Caco-2 (cell line): ENCODE data around the gene RALGPS1. TPM values are rescaled to one million over a fixed set of nuclear protein-coding genes. Genes with fewer than 3 reads are reported as not detected.

Experiments used
- BruUV-seq: library from RNA; stranded (reverse); fragments of 400-500 nt; replicated peaks from 2 replicates; lab custom pipeline; 2021; lab: Mats Ljungman, UMichigan
- CTCF ChIA-PET: fragments of 300-600 bp; sonication (Branson Sonifier 250); formaldehyde crosslinking; loops from one replicate; lab custom pipeline; 2022; ENCODE audit warnings: antibody characterized with exemption; lab: Charles Lee
- POLR2A ChIA-PET: fragments of 300-600 bp; sonication (Branson Sonifier 250); formaldehyde crosslinking; loops from one replicate; lab custom pipeline; 2022; ENCODE audit warnings: antibody characterized with exemption; lab: Charles Lee
- DNase-seq, 2 experiments: peaks; one replicate each; pipeline versions ENCODE4 v3.0.0 to v3.0.0-alpha.2; 2020 to 2022
- H3K27me3 ChIP-seq: replicated peaks from 2 replicates; pipeline ENCODE4 v1.6.0; 2011; ENCODE audit warnings: low read length; ENCODE audit not compliant: control insufficient read depth, insufficient read depth
- H3K36me3 ChIP-seq: 2 replicates; pipeline ENCODE4 v1.5.1; 2011; ENCODE audit warnings: low read length; ENCODE audit not compliant: control insufficient read depth, insufficient read depth
- H3K4me1 ChIP-seq: fragments of 250-450 bp; sonication (Bioruptor Pico); 2 replicates; pipeline ENCODE4 v1.5.1; 2020; ENCODE audit warnings: mild to moderate bottlenecking
- H3K4me3 ChIP-seq: 2 replicates; pipeline ENCODE4 v1.5.1; 2011; ENCODE audit warnings: low read depth, mild to moderate bottlenecking, control low read depth, low read length
- H3K9me3 ChIP-seq: fragments of 250-450 bp; sonication (Bioruptor Pico); 2 replicates; pipeline ENCODE4 v1.5.1; 2020; ENCODE audit warnings: mild to moderate bottlenecking, moderate library complexity
- H3K27ac Mint-ChIP-seq: one replicate; pipeline ENCODE4 v1.8.0; 2022; ENCODE audit warnings: mixed read lengths; ENCODE audit not compliant: unreplicated experiment
- H3K27me3 Mint-ChIP-seq: one replicate; pipeline ENCODE4 v1.8.0; 2022; ENCODE audit warnings: mixed read lengths; ENCODE audit not compliant: insufficient read depth, unreplicated experiment
- H3K36me3 Mint-ChIP-seq: one replicate; pipeline ENCODE4 v1.8.0; 2022; ENCODE audit warnings: mild to moderate bottlenecking, mixed read lengths; ENCODE audit not compliant: insufficient read depth, unreplicated experiment
- H3K4me1 Mint-ChIP-seq: one replicate; pipeline ENCODE4 v1.8.0; 2022; ENCODE audit warnings: low read depth, mixed read lengths; ENCODE audit not compliant: unreplicated experiment
- H3K4me3 Mint-ChIP-seq: one replicate; pipeline ENCODE4 v1.8.0; 2022; ENCODE audit warnings: mild to moderate bottlenecking, moderate library complexity, mixed read lengths; ENCODE audit not compliant: unreplicated experiment
- H3K9me3 Mint-ChIP-seq: one replicate; pipeline ENCODE4 v1.8.0; 2022; ENCODE audit warnings: mixed read lengths; ENCODE audit not compliant: unreplicated experiment
- intact Hi-C: fragments of 100-400 bp; cut with micrococcal nuclease; formaldehyde crosslinking; loops from one replicate; pipeline ENCODE4 v1.10.0; 2022; ENCODE audit not compliant: unreplicated experiment
- total RNA-seq: library from RNA; stranded (reverse); gene quantifications from 2 replicates; pipeline ENCODE4 v1.2.3, GENCODE V29; 2022
- TF ChIP-seq, protein P1 (sequence below), 2 experiments: fragments of 200-600 bp in 1 of 2; IDR thresholded peaks; 1 replicate in 1 of 2; 2 replicates in 1 of 2; pipeline versions ENCODE4 v1.5.1 to v1.8.0; 2011 to 2022; ENCODE audit warnings: antibody characterized with exemption in 1 of 2, control low read depth in 1 of 2, inconsistent platforms in 1 of 2, low read depth in 1 of 2, low read length in 1 of 2, mild to moderate bottlenecking in 1 of 2, moderate library complexity in 1 of 2; ENCODE audit not compliant: insufficient read depth in 1 of 2, severe bottlenecking in 1 of 2, unreplicated experiment in 1 of 2

Gene RALGPS1
- total RNA-seq, 1 experiment from 2014 or later, result 41.5 TPM

DNA sequence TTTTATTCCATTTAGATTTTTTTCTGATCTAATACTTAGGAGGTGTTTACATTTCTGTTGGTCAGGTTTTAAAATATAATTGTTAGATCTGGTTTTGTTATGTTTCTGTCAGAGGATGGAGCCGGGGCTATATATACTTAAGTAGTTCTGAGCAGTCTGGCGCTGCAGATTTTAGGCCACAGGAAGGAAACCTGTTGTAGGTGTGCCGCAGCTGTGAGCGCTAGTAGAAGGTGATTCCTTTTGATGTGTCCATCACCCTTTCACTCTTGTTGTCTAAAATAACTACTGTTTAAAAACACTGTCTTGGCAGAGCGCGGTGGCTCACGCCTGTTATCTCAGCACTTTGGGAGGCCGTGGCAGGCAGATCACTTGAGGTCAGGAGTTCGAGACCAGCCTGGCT, 37.2 kb upstream of the RALGPS1 start:
- Mint-ChIP-seq H3K9me3 (no peaks in the 10 kb centered on the region), H3K27me3 (no peaks in the 10 kb centered on the region), H3K36me3 (peaks cover 29% of the 10 kb centered on the region), H3K4me3 (no peak overlapping the region), H3K4me1 (peaks cover 19% of the 10 kb centered on the region), H3K27ac (no peak overlapping the region)
- Histone ChIP-seq H3K4me1 (peaks cover 8% of the 10 kb centered on the region), H3K9me3 (no peaks in the 10 kb centered on the region), H3K27me3 (no peaks in the 10 kb centered on the region), H3K4me3 (no peak overlapping the region), H3K36me3 (no peaks in the 10 kb centered on the region; the same call in 1 of the 2 replicates)
- BruUV-seq, result no TSS peak
- CTCF ChIA-PET, result no interaction called here
- intact Hi-C loops, result no loop called here
- TF ChIP-seq, protein P1, sequence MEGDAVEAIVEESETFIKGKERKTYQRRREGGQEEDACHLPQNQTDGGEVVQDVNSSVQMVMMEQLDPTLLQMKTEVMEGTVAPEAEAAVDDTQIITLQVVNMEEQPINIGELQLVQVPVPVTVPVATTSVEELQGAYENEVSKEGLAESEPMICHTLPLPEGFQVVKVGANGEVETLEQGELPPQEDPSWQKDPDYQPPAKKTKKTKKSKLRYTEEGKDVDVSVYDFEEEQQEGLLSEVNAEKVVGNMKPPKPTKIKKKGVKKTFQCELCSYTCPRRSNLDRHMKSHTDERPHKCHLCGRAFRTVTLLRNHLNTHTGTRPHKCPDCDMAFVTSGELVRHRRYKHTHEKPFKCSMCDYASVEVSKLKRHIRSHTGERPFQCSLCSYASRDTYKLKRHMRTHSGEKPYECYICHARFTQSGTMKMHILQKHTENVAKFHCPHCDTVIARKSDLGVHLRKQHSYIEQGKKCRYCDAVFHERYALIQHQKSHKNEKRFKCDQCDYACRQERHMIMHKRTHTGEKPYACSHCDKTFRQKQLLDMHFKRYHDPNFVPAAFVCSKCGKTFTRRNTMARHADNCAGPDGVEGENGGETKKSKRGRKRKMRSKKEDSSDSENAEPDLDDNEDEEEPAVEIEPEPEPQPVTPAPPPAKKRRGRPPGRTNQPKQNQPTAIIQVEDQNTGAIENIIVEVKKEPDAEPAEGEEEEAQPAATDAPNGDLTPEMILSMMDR (IDR thresholded peaks at IDR 0.05; ENCODE audit: insufficient read depth in 1 of 2, low read depth in 1 of 2, low read length in 1 of 2, severe bottlenecking in 1 of 2, unreplicated experiment in 1 of 2), result no peak
- POLR2A ChIA-PET, result no interaction called here
- no peak for DNase-seq

DNA sequence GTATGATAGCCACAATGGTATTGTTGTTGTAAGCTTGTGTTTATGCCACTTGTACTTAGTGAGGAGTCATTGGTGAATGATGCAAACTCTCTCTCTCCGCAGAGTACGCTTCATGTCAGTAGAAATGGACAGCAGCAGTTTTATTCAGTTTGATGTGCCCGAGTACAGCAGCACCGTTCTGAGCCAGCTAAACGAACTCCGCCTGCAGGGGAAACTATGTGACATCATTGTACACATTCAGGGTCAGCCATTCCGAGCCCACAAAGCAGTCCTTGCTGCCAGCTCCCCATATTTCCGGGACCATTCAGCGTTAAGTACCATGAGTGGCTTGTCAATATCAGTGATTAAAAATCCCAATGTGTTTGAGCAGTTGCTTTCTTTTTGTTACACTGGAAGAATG, 35.3 kb upstream of the RALGPS1 start:
- H3K4me3 ChIP-seq, result no peak overlapping the region
- Mint-ChIP-seq H3K9me3 (no peaks in the 10 kb centered on the region), H3K4me1 (peaks cover 18% of the 10 kb centered on the region), H3K27ac (no peak overlapping the region), H3K27me3 (no peaks in the 10 kb centered on the region), H3K4me3 (no peak overlapping the region), H3K36me3 (peaks cover 36% of the 10 kb centered on the region)
- H3K36me3 ChIP-seq, result no peaks in the 10 kb centered on the region; the same call in 1 of the 2 replicates
- CTCF ChIA-PET, result interaction anchor here (0.7 kb wide), 1 partner anchor 35 kb away, joined by 3 read pairs; the partner anchor contains the start of gene RALGPS1
- 0 out of 2 replicates have a peak, but pooled peaks cover under 1% of the 10 kb centered on the region for H3K4me1 ChIP-seq
- TF ChIP-seq, protein P1 (IDR thresholded peaks at IDR 0.05; ENCODE audit: insufficient read depth in 1 of 2, low read depth in 1 of 2, low read length in 1 of 2, severe bottlenecking in 1 of 2, unreplicated experiment in 1 of 2), result no peak
- POLR2A ChIA-PET, result no interaction called here
- no peaks in the 10 kb centered on the region for H3K9me3 ChIP-seq
- no TSS peak for BruUV-seq
- no peaks in the 10 kb centered on the region for H3K27me3 ChIP-seq
- no peak for DNase-seq
- intact Hi-C loops, result no loop called here

DNA sequence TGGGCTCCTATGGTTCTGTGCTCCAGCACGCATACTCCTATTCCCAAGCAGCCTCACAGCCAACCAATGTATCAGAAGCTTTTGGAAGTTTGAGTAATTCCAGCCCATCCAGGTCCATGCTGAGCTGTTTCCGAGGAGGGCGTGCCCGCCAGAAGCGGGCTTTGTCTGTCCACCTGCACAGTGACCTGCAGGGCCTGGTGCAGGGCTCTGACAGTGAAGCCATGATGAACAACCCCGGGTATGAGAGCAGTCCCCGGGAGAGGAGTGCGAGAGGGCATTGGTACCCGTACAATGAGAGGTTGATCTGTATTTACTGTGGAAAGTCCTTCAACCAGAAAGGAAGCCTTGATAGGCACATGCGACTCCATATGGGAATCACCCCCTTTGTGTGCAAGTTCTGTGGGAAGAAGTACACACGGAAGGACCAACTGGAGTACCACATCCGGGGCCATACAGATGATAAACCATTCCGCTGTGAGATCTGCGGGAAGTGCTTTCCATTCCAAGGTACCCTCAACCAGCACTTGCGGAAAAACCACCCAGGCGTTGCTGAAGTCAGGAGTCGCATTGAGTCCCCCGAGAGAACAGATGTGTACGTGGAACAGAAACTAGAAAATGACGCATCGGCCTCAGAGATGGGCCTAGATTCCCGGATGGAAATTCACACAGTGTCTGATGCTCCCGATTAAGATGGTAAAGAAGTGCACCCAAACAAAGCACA, 34.2 kb upstream of the RALGPS1 start:
- ChIA-PET CTCF (no interaction called here), POLR2A (no interaction called here)
- no TSS peak for BruUV-seq
- no peaks in the 10 kb centered on the region; the same call in 1 of the 2 replicates for H3K36me3 ChIP-seq
- TF ChIP-seq, protein P1 (IDR thresholded peaks at IDR 0.05; ENCODE audit: insufficient read depth in 1 of 2, low read depth in 1 of 2, low read length in 1 of 2, severe bottlenecking in 1 of 2, unreplicated experiment in 1 of 2), result no peak
- Mint-ChIP-seq H3K36me3 (peaks cover 36% of the 10 kb centered on the region), H3K9me3 (no peaks in the 10 kb centered on the region), H3K4me1 (peaks cover 12% of the 10 kb centered on the region), H3K4me3 (no peak overlapping the region), H3K27ac (no peak overlapping the region), H3K27me3 (no peaks in the 10 kb centered on the region)
- DNase-seq, result no peak
- H3K4me3 ChIP-seq, result no peak overlapping the region
- H3K27me3 ChIP-seq, result no peaks in the 10 kb centered on the region
- peaks cover 11% of the 10 kb centered on the region for H3K4me1 ChIP-seq
- H3K9me3 ChIP-seq, result no peaks in the 10 kb centered on the region
- intact Hi-C loops, result no loop called here
